ENCODE results near the gene NUBP2.

DNA sequence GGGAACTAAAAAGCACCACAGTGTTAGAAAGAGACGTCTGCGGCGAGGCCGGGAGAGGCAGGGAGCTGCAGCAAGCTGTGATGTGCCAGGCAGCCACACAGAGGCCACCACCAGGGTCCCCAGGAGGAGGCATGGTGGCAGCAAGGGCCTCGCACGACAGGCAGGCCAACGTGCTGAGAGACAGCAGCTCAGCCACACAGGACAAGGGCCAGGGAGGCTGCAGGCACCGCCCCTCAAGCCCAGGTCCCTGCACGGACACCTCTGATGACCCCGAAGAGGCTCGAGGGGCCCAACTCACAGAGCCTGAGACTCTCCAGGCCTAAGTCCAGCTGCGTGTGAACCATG lies 38.2 kb downstream of the NUBP2 start:
- TF ChIP-seq, protein P1, sequence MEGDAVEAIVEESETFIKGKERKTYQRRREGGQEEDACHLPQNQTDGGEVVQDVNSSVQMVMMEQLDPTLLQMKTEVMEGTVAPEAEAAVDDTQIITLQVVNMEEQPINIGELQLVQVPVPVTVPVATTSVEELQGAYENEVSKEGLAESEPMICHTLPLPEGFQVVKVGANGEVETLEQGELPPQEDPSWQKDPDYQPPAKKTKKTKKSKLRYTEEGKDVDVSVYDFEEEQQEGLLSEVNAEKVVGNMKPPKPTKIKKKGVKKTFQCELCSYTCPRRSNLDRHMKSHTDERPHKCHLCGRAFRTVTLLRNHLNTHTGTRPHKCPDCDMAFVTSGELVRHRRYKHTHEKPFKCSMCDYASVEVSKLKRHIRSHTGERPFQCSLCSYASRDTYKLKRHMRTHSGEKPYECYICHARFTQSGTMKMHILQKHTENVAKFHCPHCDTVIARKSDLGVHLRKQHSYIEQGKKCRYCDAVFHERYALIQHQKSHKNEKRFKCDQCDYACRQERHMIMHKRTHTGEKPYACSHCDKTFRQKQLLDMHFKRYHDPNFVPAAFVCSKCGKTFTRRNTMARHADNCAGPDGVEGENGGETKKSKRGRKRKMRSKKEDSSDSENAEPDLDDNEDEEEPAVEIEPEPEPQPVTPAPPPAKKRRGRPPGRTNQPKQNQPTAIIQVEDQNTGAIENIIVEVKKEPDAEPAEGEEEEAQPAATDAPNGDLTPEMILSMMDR (IDR thresholded peaks at IDR 0.05), result no peak
- TF ChIP-seq POLR2A (IDR thresholded peaks at IDR 0.05) (no peak), POLR2AphosphoS5 (IDR thresholded peaks at IDR 0.05) (no peak), EP300 (IDR thresholded peaks at IDR 0.05; ENCODE audit: low read depth) (no peak)

Data from transverse colon (tissue), 4 donors.